ENCODE data around the gene SLC39A11.
A peak's percentile ranks its signal among the peaks of the same experiment; 100 is the strongest.
"Not testable (repeated sequence)": the region's sequence is repeated elsewhere in the genome, so short reads cannot be mapped to it uniquely, and the experiment has no call there.

Gene SLC39A11

GRCh38 chr17:73092523-73093135, at the start of gene SLC39A11:
Gene SLC39A11 (minus strand): TSS chr17:73092688. CDS start chr17:73088764, 3,924 bp downstream.
- no peak for TF ChIP-seq JUND (IDR thresholded peaks at IDR 0.05; ENCODE audit: low read depth)
- in situ Hi-C loops (cut with HindIII; ENCODE audit: low pct_unique_long_range_greater_than_20kb, low sequenced_read_pairs) = no loop called here
- DNase-seq (ENCODE audit: low read depth in 1 of 2, low spot score in 1 of 2) = peak; percentile 81 to 96

- in situ Hi-C loops (cut with HindIII; ENCODE audit: low pct_unique_long_range_greater_than_20kb, low sequenced_read_pairs) = no loop called here
- TF ChIP-seq JUND (IDR thresholded peaks at IDR 0.05; ENCODE audit: low read depth) = no peak
- DNase-seq (ENCODE audit: low read depth in 1 of 2, low spot score in 1 of 2) = no peak
These were observed 48.9 kb upstream of the SLC39A11 start for GRCh38 chr17:73141411-73141810.

- no peak for TF ChIP-seq JUND (IDR thresholded peaks at IDR 0.05; ENCODE audit: low read depth)
- no peak for DNase-seq (ENCODE audit: low read depth in 1 of 2, low spot score in 1 of 2)
- in situ Hi-C loops (cut with HindIII; ENCODE audit: low pct_unique_long_range_greater_than_20kb, low sequenced_read_pairs) = no loop called here
These were observed 48.1 kb upstream of the SLC39A11 start for GRCh38 chr17:73140566-73140965.

DNA sequence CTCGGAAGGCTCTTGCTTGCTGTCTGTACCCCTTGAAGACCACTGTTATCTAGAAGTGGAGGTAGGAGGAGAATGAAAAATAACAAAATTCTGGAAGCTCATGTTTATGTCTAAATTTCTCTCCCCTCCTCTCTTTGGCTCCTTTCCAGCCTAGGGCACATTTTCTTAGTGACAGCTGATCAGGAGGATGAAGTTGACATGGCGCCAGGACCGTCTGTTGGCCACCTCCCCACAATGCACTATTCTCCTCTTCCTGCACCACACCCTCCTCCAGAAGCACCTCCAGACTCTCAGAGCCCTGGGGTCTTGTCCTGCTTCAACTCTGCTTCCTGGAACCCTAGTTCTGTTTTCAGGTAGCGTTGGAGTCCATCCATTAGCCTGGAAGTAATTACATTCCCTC, 46.8 kb upstream of the SLC39A11 start:
- in situ Hi-C loops (cut with HindIII; ENCODE audit: low pct_unique_long_range_greater_than_20kb, low sequenced_read_pairs) = no loop called here
- DNase-seq (ENCODE audit: low read depth in 1 of 2, low spot score in 1 of 2) = no peak
- TF ChIP-seq JUND (IDR thresholded peaks at IDR 0.05; ENCODE audit: low read depth) = no peak

- in situ Hi-C loops (cut with HindIII; ENCODE audit: low pct_unique_long_range_greater_than_20kb, low sequenced_read_pairs) = no loop called here
- no peak for DNase-seq (ENCODE audit: low read depth in 1 of 2, low spot score in 1 of 2)
- no peak for TF ChIP-seq JUND (IDR thresholded peaks at IDR 0.05; ENCODE audit: low read depth)
These were observed 46.2 kb upstream of the SLC39A11 start for GRCh38 chr17:73138541-73139138.

GRCh38 chr17:73137376-73137775, 44.9 kb upstream of the SLC39A11 start:
- in situ Hi-C loops (cut with HindIII; ENCODE audit: low pct_unique_long_range_greater_than_20kb, low sequenced_read_pairs) = no loop called here
- no peak for DNase-seq (ENCODE audit: low read depth in 1 of 2, low spot score in 1 of 2)
- TF ChIP-seq JUND (IDR thresholded peaks at IDR 0.05; ENCODE audit: low read depth) = no peak

DNA sequence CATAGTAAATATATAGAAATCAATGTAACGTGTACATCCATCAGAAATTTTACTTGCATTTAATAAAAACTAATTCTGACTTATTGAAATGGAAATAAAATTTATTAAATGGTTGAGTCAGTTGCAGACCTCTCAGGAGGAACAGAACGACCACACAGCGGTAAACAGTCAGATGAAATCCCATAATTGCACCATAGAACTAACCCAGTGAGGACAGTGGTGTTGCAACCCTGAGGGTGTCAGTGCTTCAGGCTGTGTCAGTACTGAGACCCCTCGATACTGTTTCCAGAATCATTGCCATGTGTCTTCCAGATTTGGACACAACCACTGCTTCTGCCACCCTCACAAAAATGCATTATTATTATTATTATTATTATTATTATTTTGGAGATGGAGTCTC, 43.3 kb upstream of the SLC39A11 start:
- DNase-seq (ENCODE audit: low read depth in 1 of 2, low spot score in 1 of 2) = no peak
- in situ Hi-C loops (cut with HindIII; ENCODE audit: low pct_unique_long_range_greater_than_20kb, low sequenced_read_pairs) = no loop called here
- no peak for TF ChIP-seq JUND (IDR thresholded peaks at IDR 0.05; ENCODE audit: low read depth)

DNA sequence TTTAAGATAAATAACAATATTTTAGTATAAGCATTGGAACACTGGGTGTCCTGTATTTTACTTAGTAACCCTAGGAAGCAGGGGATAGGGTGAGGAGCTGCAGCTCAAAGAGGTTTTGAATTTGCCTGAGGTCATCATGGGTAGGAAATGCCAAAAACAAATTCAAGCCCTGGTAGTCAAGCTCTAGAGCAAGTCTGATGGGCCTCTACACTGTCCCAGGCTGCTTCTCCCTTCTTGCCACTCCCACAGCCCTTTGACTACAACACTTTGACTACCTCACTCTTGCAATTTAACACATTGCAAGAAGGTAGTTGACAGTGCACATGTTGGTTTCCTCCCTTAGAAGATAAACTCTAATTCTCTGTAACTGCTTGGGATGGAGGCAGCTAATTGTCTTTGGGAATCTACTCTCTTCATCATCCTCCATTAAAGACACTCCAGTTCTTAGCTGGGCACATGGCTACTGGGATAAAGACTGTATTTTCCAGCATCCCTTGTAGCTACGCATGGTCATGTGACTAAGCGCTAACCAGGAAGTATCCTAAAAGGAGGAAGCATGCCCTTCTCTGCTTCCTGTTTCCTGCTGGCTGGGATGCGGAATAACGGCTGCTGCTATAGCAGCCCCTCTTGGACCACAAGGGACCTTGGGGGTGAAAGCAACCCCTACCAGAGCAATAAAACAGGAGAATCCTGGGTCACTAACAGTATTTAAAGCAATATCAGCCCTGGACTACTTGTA, 41.6 kb upstream of the SLC39A11 start:
- in situ Hi-C loops (cut with HindIII; ENCODE audit: low pct_unique_long_range_greater_than_20kb, low sequenced_read_pairs) = no loop called here
- no peak for DNase-seq (ENCODE audit: low read depth in 1 of 2, low spot score in 1 of 2)
- TF ChIP-seq JUND (IDR thresholded peaks at IDR 0.05; ENCODE audit: low read depth) = no peak

DNA sequence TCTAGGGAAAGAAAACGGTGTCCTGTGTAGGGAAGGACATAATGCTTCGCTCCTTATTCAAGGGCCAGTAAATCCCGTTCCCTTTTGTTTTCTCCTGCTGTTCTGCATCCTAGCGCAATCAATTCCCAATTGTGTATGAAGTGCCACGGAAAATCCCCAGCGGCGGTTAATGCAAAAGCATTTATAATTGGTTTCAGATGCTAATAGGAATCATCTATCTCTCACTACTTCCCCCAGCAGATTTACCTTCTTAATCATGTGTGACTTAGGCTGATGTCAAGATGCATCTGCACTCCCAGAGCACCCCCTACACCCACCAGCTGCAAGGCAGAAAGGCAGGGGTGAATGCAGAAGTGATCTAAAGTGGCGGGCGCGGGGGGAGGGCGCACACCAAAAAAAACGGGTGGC, 39.6 kb upstream of the SLC39A11 start:
- TF ChIP-seq JUND (IDR thresholded peaks at IDR 0.05; ENCODE audit: low read depth) = no peak
- no peak for DNase-seq (ENCODE audit: low read depth in 1 of 2, low spot score in 1 of 2)
- in situ Hi-C loops (cut with HindIII; ENCODE audit: low pct_unique_long_range_greater_than_20kb, low sequenced_read_pairs) = no loop called here

DNA sequence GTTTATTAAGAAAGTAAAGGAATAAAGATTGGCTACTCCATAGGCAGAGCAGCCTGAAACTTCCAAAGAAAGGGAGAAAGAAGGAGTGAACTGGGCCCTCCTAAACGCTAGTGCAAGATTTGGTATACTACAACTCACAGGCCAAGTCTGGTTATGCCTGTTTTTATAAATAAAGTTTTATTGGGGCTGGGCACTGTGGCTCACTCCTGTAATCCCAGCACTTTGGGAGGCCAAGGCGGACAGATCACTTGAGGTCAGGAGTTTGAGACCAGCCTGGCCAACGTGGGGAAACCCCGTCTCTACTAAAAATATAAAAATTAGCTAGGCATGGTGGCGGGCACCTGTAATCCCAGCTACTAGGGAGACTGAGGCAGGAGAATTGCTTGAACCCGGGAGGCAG, 39.0 kb upstream of the SLC39A11 start:
- in situ Hi-C loops (cut with HindIII; ENCODE audit: low pct_unique_long_range_greater_than_20kb, low sequenced_read_pairs) = not testable (repeated sequence)

DNA sequence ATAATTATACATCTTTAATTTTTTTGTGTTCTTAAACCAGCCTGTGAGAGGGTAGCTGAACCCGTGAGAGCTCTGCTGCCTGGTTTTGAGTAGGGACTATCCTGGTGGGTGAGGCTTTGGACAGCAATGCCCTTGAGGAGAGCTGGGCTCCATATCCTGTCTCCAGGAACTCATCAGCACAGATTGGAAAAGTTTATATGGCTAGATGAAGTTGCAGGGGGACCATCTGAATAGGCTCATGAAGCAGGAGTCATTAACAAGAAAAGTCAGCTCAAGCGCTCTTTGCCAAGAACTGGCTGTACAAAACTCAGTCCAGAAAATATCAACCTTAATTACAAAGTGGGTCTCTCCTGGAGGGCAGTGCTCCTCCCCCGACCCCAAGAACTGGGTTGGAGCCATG, 38.5 kb upstream of the SLC39A11 start:
- TF ChIP-seq JUND (IDR thresholded peaks at IDR 0.05; ENCODE audit: low read depth) = no peak
- in situ Hi-C loops (cut with HindIII; ENCODE audit: low pct_unique_long_range_greater_than_20kb, low sequenced_read_pairs) = no loop called here
- DNase-seq (ENCODE audit: low read depth in 1 of 2, low spot score in 1 of 2) = no peak

More for the DNA sequence above, 39.0 kb upstream of the SLC39A11 start:
- not testable (repeated sequence) for DNase-seq (ENCODE audit: low read depth in 1 of 2, low spot score in 1 of 2)

DNA sequence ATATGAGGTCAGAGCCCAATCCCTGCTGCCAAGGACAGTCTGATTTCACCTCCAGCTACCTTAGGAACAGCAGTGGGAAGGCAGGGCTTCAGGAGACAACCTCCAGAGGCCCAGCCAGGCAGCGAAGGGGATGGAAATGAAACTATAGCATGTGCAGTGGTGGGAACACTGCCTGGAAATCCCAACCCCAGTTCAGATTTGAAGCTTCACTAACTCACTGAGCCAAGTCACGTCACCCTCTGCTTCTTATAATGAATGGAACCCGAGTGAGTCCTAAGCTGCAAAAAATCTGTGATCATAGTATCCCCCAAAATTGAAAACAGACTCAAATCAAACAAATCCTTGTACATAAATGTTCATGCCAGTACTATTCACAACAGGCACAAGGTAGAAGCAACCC, 36.0 kb upstream of the SLC39A11 start:
- TF ChIP-seq JUND (IDR thresholded peaks at IDR 0.05; ENCODE audit: low read depth) = no peak
- DNase-seq (ENCODE audit: low read depth in 1 of 2, low spot score in 1 of 2) = no peak
- in situ Hi-C loops (cut with HindIII; ENCODE audit: low pct_unique_long_range_greater_than_20kb, low sequenced_read_pairs) = no loop called here

GRCh38 chr17:73126716-73127473, 34.4 kb upstream of the SLC39A11 start:
- DNase-seq (ENCODE audit: low read depth in 1 of 2, low spot score in 1 of 2) = no peak
- in situ Hi-C loops (cut with HindIII; ENCODE audit: low pct_unique_long_range_greater_than_20kb, low sequenced_read_pairs) = no loop called here
- no peak for TF ChIP-seq JUND (IDR thresholded peaks at IDR 0.05; ENCODE audit: low read depth)

All from T47D (cell line).